GM21717 (cell line): ENCODE results near the gene SLX4IP.

Source experiments
- ATAC-seq: cut with Tn5 transposase; IDR thresholded peaks from one replicate; pipeline ENCODE4 v1.9.1; 2021; ENCODE audit warnings: mild to moderate bottlenecking, moderate library complexity; ENCODE audit not compliant: unreplicated experiment

SLX4IP gene

GRCh38 chr20:10465135-10465534 lies 30.0 kb downstream of the SLX4IP start:
- ATAC-seq: no peak

GRCh38 chr20:10466325-10466724 lies 31.2 kb downstream of the SLX4IP start:
- no peak for ATAC-seq

DNA sequence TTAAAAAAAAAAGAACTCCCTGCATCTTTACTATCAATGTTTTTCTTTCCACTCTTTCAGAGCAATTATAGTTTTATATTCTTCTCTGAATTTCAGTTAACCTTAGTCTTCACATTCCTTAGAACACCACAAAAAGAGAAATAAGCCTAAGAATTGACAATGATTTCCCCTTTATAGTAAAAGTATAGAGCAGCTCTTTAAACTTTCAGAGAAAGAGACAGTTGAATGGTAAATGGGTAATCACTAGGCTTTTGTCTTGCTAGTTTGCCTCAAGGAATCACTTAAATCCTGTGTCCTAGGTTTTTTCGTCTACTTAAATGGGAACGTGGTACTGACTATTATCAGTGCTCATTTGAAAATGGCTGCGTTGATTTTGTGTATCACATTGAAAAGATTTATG lies 31.8 kb downstream of the SLX4IP start:
- ATAC-seq: no peak

DNA sequence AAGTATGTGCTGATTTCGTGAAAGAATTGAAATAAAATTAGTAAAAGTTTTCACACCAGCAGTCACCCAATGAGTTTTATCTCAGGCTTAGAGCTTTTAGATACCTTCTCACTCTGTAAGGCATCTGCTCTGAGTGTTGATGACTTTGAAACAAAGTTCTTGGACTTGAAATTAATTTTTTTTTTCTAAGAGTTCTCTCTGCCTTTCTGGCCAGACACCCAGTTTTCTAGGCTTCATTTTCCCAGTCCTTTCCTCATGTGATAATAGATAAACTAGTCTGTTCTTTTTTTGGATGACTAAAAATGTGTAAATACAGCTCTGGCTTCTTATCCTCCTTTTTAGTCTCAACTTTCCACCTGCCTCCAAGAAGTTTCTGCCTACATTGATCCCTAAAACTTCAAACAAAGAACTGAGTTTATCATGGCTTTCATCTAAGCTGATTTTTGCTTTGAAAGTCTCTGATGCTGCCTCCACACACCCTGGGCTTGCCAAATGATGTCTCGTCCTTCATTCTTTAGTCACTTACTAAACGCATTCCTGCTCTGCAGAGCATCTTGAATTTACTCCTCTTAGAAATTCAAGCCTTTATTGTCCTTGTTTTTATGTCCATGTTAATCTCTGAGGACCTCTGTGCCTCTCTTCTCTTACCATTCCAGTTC lies 32.7 kb downstream of the SLX4IP start:
- no peak for ATAC-seq

GRCh38 chr20:10468340-10468845 lies 33.3 kb downstream of the SLX4IP start:
- no peak for ATAC-seq

GRCh38 chr20:10469056-10469455 lies 34.0 kb downstream of the SLX4IP start:
- ATAC-seq: no peak

DNA sequence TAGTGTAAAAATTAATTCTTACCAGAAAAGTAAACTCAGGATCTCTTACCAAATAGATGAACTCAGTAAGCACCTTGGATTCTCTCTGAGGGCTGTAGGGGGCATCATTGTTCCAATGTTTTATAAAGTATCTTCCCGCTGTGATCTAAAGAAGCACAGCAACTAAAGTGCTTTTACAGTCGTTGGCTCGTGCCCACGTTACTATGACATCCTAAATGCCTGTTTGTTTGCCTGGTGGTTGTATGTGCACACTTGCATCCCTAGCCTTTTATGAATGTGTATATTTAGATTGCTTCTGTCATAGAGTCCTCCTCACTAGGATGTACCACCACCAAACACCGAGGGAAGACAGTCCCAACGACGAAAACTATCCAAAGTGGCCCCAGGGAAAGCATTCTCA lies 34.5 kb downstream of the SLX4IP start:
- ATAC-seq: no peak

DNA sequence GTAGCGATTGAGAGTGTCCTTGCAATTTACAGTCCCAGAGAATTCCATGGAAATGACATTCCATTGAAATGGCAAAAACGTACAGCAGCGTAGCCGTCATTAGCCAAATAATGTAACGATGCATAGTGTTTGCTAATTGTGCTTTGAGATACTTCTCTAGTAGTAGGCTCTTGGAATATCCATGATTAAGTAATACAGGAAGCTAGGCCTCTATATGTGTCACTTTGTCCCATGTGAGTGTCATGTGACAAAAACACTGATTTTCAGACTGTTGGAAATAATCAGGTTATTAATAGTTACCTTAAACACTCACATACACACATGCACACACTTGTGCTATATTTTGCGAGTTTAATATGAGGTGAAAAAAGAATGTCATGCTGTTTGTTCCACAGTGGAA lies 35.2 kb downstream of the SLX4IP start:
- ATAC-seq: no peak

- ATAC-seq: no peak
These were observed 37.8 kb downstream of the SLX4IP start for GRCh38 chr20:10472871-10473270.

GRCh38 chr20:10474606-10475184 lies 39.6 kb downstream of the SLX4IP start:
- no peak for ATAC-seq

- ATAC-seq: no peak
These were observed 40.1 kb downstream of the SLX4IP start for GRCh38 chr20:10475225-10475624.

- peak; percentile 85 for ATAC-seq
These were observed 41.2 kb downstream of the SLX4IP start for GRCh38 chr20:10476319-10476724.

- ATAC-seq: peak; percentile 65
These were observed 43.1 kb downstream of the SLX4IP start for GRCh38 chr20:10478205-10478604.

DNA sequence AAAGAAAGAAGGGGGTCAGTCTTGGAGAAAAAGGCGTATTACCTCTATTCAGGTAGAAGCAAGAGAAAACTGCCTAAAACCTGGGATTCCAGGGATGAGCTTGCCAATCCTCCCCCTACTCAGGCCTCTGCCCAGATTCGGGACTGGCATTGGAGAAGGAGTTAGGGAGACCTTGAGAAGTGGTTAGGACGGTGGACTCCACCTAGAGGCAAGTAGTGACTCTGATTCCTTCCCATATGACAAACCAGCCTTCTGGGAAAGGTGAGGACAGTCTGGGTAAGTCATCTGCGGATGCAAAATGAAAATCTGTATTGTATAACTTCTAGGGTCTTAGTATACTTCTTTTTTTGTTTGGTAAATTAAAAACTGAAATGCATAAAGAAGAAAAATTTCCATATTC lies 43.8 kb downstream of the SLX4IP start:
- ATAC-seq: no peak

GRCh38 chr20:10481676-10482075 lies 46.6 kb downstream of the SLX4IP start:
- ATAC-seq: no peak

GRCh38 chr20:10483691-10484090 lies 48.6 kb downstream of the SLX4IP start:
- no peak for ATAC-seq

- no peak for ATAC-seq
These were observed 52.3 kb downstream of the SLX4IP start for GRCh38 chr20:10487142-10488136.

DNA sequence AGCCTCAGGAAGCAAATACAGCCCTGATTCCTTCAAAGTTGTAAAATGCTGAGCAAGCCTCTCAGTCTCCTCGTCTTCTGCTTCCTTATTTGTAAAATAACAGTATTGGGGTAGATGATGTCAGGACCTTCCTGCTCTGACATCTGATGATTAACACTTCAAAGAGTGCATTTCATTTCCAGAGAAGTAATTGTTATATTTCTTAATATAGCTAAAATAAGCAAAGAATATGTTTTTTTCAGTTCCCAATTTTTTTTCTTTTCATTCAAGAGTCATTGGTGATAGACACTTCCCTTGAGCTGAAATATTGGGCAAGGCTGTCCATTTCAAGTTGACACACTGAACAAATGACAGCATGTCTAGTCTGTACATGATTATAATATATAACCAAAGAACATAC lies 53.4 kb downstream of the SLX4IP start:
- ATAC-seq: no peak

DNA sequence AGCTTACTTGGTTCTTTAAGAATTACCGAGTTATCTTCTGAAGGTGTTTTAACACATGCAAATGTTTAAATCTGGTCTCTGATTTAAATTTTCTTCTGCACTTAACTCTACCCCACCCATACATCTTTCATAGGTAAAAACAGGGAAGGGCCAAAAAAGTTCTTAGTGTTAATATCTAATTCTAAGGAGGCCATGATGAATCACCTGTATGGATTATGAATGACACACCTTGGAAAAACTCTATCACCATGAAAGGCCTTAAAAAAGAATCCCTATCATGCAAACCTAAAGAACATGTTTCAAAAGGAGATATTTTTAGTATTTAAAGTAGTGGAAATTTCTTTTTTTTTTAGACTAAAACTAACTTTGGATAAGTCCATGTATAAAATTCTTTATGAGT lies 54.7 kb downstream of the SLX4IP start:
- no peak for ATAC-seq

DNA sequence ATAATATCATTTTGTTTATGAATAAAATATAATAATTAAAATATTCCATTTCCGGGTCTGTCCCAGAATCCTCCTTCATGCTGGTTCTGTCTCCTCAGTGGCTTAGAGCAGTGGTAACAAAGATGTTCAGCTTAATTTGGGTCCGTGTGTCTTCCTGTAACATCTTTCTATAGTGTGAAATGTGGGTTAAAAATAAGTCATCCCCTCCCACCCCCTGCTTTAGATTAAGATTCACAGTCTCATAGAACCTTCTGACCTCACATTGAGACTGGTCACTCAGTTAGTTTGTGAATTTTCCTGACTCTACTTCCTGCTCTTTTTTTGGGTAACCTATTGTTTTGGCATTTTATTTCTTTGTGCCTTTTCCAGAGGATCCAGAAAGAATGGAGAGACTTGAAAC lies 55.2 kb downstream of the SLX4IP start:
- no peak for ATAC-seq

- ATAC-seq: no peak
These were observed 55.6 kb downstream of the SLX4IP start for GRCh38 chr20:10490706-10491105.

GRCh38 chr20:10492065-10492464 lies 57.0 kb downstream of the SLX4IP start:
- ATAC-seq: no peak
